Adipocyte (in vitro differentiated cells): ENCODE results near the gene CHMP2B.

Source experiments
- DNase-seq: peaks from one replicate; pipeline ENCODE4 v3.0.0-alpha.2; 2015; ENCODE audit warnings: low read depth
- H3K27me3 ChIP-seq: replicated peaks from 2 replicates; pipeline ENCODE4 v1.7.0; 2013; ENCODE audit warnings: mild to moderate bottlenecking, low read length, moderate library complexity; ENCODE audit not compliant: control insufficient read depth, insufficient read depth
- H3K36me3 ChIP-seq: 2 replicates; pipeline ENCODE4 v1.7.0; 2013; ENCODE audit warnings: low read length, mild to moderate bottlenecking, moderate library complexity; ENCODE audit not compliant: control insufficient read depth, insufficient read depth, severe bottlenecking
- H3K4me1 ChIP-seq: 2 replicates; pipeline ENCODE4 v1.7.0; 2013; ENCODE audit warnings: mild to moderate bottlenecking, low read length, moderate library complexity; ENCODE audit not compliant: control insufficient read depth, insufficient read depth
- H3K4me3 ChIP-seq: 2 replicates; pipeline ENCODE4 v1.7.0; 2013; ENCODE audit warnings: mild to moderate bottlenecking, low read length, moderate library complexity
- H3K9ac ChIP-seq: 2 replicates; pipeline ENCODE4 v1.7.0; 2013; ENCODE audit warnings: mild to moderate bottlenecking, low read length, moderate library complexity
- H3K9me3 ChIP-seq: 2 replicates; pipeline ENCODE4 v1.7.0; 2013; ENCODE audit warnings: mild to moderate bottlenecking, low read length, moderate library complexity; ENCODE audit not compliant: control insufficient read depth

Gene CHMP2B

GRCh38 chr3:87200060-87200647 lies 27.0 kb upstream of the CHMP2B start:
- Histone ChIP-seq H3K9ac (no peak overlapping the region), H3K27me3 (no peaks in the 10 kb centered on the region), H3K36me3 (no peaks in the 10 kb centered on the region), H3K4me1 (peaks cover 5% of the 10 kb centered on the region), H3K9me3 (peaks cover 5% of the 10 kb centered on the region), H3K4me3 (no peak overlapping the region)
- DNase-seq = no peak

DNA sequence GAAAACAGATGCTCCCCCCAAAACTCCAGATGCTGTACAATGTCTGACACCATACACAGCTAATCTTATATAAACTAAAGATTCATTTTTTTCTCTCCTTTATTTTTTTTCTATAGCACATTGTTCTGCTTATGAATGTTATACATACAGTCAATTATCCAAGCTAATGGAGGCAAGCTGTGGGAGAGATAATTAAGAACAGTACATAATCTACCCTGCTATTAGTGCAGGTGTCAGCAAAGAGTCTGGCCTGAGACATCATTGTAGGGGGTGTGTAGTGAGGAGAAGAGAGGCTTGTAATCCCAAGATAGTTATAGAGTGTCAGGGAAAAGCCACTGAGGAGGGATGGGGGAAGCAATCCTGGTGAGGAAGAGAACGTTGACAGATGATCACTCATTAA lies 25.4 kb upstream of the CHMP2B start:
- H3K9ac ChIP-seq = no peak overlapping the region
- H3K36me3 ChIP-seq = no peaks in the 10 kb centered on the region
- H3K4me3 ChIP-seq = no peak overlapping the region
- no peaks in the 10 kb centered on the region for H3K9me3 ChIP-seq
- DNase-seq = no peak
- H3K27me3 ChIP-seq = no peaks in the 10 kb centered on the region
- H3K4me1 ChIP-seq = peaks cover 12% of the 10 kb centered on the region

DNA sequence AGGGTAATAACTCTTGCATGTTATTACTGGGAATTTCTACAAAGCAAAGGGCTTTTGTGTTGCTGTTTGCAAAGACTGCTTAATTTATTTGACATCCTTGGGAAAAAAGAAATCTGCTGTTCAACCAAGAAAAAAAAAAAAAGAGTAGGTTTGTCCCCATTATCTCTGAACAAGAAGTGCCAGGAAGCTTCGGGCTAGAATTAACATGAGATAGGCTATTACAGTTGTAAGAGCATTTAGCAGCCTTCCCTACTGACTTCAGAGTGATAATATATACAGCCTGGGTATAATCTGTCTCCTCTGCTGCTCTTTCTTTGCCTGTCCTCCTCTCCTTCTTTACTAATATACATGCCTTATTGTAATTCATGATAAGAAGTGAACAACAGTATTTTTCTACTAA lies 23.3 kb upstream of the CHMP2B start:
- H3K9me3 ChIP-seq = no peaks in the 10 kb centered on the region
- H3K27me3 ChIP-seq = no peaks in the 10 kb centered on the region
- H3K4me1 ChIP-seq = peaks cover 25% of the 10 kb centered on the region
- DNase-seq = no peak
- H3K9ac ChIP-seq = no peak overlapping the region
- no peak overlapping the region for H3K4me3 ChIP-seq
- H3K36me3 ChIP-seq = no peaks in the 10 kb centered on the region

- H3K4me3 ChIP-seq = no peak overlapping the region
- DNase-seq = peak; percentile 72
- peaks cover 20% of the 10 kb centered on the region for H3K4me1 ChIP-seq
- no peaks in the 10 kb centered on the region for H3K9me3 ChIP-seq
- H3K9ac ChIP-seq = no peak overlapping the region
- H3K36me3 ChIP-seq = no peaks in the 10 kb centered on the region
- H3K27me3 ChIP-seq = no peaks in the 10 kb centered on the region
These were observed 21.0 kb upstream of the CHMP2B start for GRCh38 chr3:87206070-87206469.

DNA sequence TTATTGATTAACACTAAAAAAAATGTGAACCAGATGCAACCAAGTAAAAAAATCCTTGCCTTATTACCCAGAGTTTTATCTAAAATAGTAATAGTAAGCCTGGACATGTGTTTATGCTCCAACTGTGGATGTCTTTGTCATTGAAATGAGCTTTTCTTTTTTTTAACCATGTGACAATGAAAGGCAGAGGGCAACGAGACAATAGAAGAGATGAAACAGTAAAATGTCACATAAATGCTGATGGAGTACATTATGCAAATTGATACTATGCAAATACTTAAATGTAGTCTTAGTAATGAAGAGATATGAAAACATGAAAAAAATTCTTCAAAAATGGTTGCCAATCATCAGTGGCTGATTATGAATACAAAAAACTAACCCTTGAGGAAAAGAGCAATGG lies 20.5 kb upstream of the CHMP2B start:
- peaks cover 20% of the 10 kb centered on the region for H3K4me1 ChIP-seq
- H3K9me3 ChIP-seq = no peaks in the 10 kb centered on the region
- no peak for DNase-seq
- H3K9ac ChIP-seq = no peak overlapping the region
- no peak overlapping the region for H3K4me3 ChIP-seq
- H3K36me3 ChIP-seq = no peaks in the 10 kb centered on the region
- no peaks in the 10 kb centered on the region for H3K27me3 ChIP-seq

- Histone ChIP-seq H3K9ac (no peak overlapping the region), H3K4me3 (no peak overlapping the region), H3K36me3 (no peaks in the 10 kb centered on the region), H3K4me1 (peaks cover 20% of the 10 kb centered on the region), H3K27me3 (no peaks in the 10 kb centered on the region), H3K9me3 (no peaks in the 10 kb centered on the region)
- DNase-seq = no peak
These were observed 19.6 kb upstream of the CHMP2B start for GRCh38 chr3:87207460-87207859.

DNA sequence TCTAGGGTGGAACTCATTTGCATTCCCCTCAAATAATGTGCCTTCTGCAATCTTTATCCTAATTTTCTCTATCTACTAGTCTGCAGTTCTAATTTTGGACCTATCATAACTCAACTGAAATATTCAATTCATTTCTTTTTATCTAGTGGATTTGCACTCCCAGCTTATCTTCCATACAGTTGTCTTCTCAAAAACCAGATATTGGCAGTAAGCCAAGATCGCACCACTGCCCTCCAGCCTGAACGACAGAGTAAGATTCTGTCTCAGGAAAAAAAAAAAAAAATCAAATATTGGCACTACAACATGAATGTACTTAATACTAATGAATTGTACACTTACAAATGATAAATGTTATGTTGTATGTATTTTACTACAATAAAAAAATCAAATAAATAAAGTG lies 18.0 kb upstream of the CHMP2B start:
- H3K9ac ChIP-seq = no peak overlapping the region
- H3K9me3 ChIP-seq = no peaks in the 10 kb centered on the region
- DNase-seq = no peak
- peaks cover 20% of the 10 kb centered on the region for H3K4me1 ChIP-seq
- no peaks in the 10 kb centered on the region for H3K36me3 ChIP-seq
- no peak overlapping the region for H3K4me3 ChIP-seq
- no peaks in the 10 kb centered on the region for H3K27me3 ChIP-seq

DNA sequence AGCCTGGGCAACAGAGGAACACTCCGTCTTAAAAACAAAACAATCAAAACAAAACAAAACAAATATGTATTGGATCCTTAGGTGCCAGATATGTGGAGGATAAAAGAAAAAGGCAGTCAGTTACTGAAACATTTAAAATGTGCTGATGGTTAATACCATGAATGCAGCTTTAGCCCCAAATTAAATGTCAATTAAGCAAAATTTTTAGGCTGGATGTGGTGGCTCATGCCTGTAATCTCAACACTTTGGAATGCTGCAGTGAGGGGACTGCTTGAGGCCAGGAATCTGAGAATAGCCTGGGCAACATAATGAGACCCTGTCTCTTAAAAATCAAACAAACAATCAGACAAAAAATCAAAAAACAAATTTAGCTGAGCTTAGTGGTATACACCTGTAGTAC lies 8.5 kb upstream of the CHMP2B start:
- H3K4me3 ChIP-seq = no peak overlapping the region
- no peaks in the 10 kb centered on the region for H3K4me1 ChIP-seq
- no peak for DNase-seq
- no peaks in the 10 kb centered on the region for H3K36me3 ChIP-seq
- H3K9ac ChIP-seq = no peak overlapping the region
- no peaks in the 10 kb centered on the region for H3K27me3 ChIP-seq
- H3K9me3 ChIP-seq = no peaks in the 10 kb centered on the region

DNA sequence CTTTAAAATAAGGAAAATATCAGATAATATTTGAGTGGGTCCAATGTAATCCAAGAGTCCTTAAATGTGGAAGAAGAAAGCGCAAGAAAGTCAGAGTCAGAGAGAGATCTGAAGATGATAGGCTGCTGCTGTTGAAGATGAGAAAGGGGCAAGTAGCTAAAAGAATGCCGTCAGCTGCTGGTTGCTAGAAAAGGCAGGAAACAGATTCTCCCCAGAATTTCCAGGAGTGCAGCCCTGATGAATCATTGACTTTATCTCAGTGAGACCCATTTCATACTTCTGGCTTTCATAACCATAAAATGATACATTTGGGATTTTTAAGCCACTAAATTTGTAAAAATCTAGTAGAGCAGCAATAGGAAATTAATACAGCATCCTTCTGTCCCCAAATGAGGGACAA lies 7.5 kb upstream of the CHMP2B start:
- peak; percentile 23 for DNase-seq
- Histone ChIP-seq H3K4me1 (no peaks in the 10 kb centered on the region), H3K4me3 (no peak overlapping the region), H3K9me3 (no peaks in the 10 kb centered on the region), H3K36me3 (no peaks in the 10 kb centered on the region), H3K9ac (no peak overlapping the region), H3K27me3 (no peaks in the 10 kb centered on the region)

- peak overlapping the region; percentile 99 for H3K4me3 ChIP-seq
- DNase-seq = no peak
- peaks cover 28% of the 10 kb centered on the region for H3K4me1 ChIP-seq
- H3K9ac ChIP-seq = peak overlapping the region; percentile 93
- no peaks in the 10 kb centered on the region for H3K27me3 ChIP-seq
- H3K36me3 ChIP-seq = no peaks in the 10 kb centered on the region
- H3K9me3 ChIP-seq = no peaks in the 10 kb centered on the region
These were observed 1.4 kb upstream of the CHMP2B start for GRCh38 chr3:87225659-87226058.

GRCh38 chr3:87227835-87228144 lies 681 bp downstream of the CHMP2B start:
- Histone ChIP-seq H3K9ac (peak overlapping the region; percentile 93), H3K36me3 (no peaks in the 10 kb centered on the region), H3K9me3 (no peaks in the 10 kb centered on the region), H3K27me3 (no peaks in the 10 kb centered on the region), H3K4me1 (peaks cover 33% of the 10 kb centered on the region), H3K4me3 (peak overlapping the region; percentile 99)
- DNase-seq = peak; percentile 49

GRCh38 chr3:87228316-87228715 lies 1.2 kb downstream of the CHMP2B start:
- peak; percentile 64 for DNase-seq
- Histone ChIP-seq H3K36me3 (no peaks in the 10 kb centered on the region), H3K4me3 (peak overlapping the region; percentile 99), H3K27me3 (no peaks in the 10 kb centered on the region), H3K9me3 (no peaks in the 10 kb centered on the region), H3K9ac (peak overlapping the region; percentile 93), H3K4me1 (peaks cover 34% of the 10 kb centered on the region)
